ENCODE measurements around the gene PSMD8. TPM values are rescaled to one million over a fixed set of nuclear protein-coding genes. Genes with fewer than 3 reads are reported as not detected.
"Not testable (repeated sequence)": the region's sequence is repeated elsewhere in the genome, so short reads cannot be mapped to it uniquely, and the experiment has no call there.

Gene PSMD8
- total RNA-seq, 1 donor from 2014 or later = 121 TPM

- DNase-seq = no peak
Observed at GRCh38 chr19:38411041-38411712, 36.8 kb downstream of the PSMD8 start.

- DNase-seq = not testable (repeated sequence)
Observed at GRCh38 chr19:38411898-38412297, 37.5 kb downstream of the PSMD8 start.

DNA sequence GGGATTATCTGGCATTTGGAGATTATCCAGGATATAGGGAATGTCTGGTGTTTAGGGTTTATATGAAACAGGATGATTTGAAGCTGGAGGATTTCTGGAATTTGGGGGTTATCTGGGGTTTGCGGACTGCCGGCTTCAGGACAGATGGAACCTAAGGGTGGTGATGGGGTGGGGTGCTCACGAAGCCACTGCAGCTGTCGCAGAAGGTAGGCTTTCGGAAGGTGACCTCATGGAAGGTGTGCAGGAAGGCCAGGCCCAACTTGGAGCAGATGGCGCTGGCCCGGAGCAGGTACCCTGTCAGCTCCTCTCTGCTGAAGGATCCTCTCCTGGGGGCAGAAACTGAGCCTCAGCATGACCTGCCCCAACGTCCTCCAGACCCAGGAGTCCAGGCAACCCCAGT, 38.1 kb downstream of the PSMD8 start:
- no peak for DNase-seq

DNA sequence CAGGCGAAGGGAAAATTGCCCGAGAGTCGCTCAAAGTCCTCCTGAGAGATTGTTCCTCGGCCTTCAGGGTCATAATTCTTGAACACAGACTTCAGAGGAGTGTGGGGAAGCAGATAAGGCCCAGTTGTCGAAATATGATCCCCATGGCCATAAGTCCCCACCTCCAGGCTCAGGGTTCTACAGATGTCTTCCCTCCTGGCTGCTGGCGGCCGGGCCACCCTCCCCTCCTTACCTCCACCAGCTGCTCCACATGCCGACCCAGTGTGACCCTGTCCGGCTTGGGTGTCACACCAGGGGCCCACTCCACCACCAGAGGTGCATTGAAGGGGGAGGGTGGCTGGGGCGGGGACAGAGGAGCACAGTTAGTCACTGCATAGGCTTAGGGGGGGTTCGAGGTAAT, 38.6 kb downstream of the PSMD8 start:
- DNase-seq = no peak

GRCh38 chr19:38413416-38413815, 39.0 kb downstream of the PSMD8 start:
- no peak for DNase-seq

DNA sequence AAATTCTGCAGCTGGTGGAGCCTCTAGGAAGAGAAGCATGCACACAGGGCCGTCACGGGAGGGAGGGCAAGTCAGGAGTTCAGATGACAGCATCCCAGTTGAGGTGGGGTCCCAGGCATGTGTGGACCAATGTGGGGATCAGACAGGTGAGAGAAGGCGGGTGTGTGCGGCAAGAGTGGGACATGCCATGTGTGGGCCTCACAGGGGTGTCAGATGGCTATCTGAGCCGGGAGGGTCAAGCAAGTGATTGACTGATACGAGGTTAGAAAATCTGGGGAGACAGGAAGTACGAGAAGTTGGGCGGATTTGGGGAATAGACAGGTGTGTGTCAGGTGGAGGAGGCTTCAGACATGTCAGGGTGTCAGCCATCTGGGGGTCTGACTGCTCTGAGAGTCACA, 42.8 kb downstream of the PSMD8 start:
- DNase-seq = no peak

DNA sequence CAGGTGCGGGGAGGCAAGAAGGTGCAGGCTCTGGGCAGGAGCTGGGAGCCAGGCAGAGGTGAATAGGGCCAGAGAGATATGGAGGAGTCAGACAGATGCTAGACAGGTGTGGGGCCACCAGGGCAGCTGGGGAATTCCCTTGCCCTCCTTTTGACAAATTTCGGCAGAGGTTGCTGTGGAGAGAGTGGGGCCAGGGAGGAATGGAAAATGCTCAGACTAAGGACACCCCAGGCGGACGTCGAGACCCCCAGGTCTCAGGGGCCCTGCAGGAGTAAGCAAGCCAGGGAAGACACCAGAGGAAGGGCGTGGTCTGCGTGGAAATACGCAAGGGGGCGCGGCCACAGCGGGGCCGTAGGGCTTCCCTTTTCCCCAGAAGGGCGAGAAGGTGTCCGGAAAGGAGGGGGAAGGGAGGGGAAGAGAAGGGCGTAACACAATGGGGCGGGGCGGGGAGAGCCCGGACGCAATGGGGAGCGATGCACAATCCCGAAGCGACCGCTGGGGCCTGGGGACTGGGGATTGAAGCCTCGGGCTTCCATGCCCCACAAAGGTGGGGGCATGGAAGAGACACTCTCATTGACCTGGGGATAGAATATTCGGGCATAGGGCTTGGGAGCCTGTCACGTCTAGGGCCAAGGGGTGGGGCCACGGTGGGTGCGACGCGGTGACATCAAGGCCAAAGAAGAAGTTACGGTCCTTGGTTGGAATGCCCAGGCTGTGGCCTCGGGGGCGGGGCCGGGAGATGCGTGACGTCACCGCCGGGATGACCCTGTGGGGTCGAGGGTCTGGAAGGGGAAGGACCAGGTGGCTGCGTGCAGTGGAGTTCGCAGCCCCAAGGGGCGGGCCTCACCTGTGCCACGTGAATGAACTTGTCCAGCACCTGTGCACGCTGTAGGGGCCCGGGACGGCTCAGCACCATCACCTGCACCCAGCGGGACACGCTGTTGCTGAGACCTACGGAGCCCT, 43.5 kb downstream of the PSMD8 start:
- no peak for DNase-seq

- DNase-seq = no peak
Observed at GRCh38 chr19:38420935-38421334, 46.6 kb downstream of the PSMD8 start.

DNA sequence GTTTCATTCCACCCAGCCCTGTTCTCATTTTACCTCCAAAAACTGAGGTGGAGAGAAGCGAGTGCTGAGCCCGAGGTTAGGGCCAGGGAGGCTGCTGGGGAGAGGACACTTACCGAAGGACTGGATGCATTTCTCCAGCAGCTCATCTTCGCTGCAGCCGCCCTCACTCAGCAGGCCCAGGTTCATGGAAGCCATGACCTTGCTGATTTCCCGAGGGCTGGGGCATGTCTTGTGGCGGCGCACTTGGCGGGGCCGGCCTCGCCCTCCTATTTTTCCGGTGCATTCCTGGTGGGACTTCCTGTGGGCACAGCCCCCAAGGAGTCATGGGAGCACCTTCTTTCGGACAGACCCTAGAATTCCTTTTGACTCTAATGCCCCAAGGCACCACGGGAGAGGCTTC, 47.5 kb downstream of the PSMD8 start:
- no peak for DNase-seq

DNA sequence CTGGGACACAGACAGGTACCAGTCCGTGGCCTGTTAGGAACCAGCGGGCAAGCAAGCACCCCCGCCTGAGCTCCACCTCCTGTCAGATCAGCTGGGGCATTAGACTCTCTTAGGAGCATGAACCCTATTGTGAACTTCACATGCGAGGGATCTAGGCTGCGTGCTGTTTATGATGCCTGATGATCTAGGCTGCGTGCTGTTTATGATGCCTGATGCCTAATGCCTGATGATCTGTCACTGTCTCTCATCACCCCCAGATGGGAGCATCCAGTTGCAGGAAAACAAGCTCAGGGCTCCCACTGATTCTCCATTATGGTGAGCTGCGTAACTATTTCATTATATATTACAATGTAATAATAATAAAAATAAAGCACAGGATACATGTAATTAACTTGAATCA, 48.1 kb downstream of the PSMD8 start:
- DNase-seq = no peak

- no peak for DNase-seq
Observed at GRCh38 chr19:38424272-38424671, 49.9 kb downstream of the PSMD8 start.

DNA sequence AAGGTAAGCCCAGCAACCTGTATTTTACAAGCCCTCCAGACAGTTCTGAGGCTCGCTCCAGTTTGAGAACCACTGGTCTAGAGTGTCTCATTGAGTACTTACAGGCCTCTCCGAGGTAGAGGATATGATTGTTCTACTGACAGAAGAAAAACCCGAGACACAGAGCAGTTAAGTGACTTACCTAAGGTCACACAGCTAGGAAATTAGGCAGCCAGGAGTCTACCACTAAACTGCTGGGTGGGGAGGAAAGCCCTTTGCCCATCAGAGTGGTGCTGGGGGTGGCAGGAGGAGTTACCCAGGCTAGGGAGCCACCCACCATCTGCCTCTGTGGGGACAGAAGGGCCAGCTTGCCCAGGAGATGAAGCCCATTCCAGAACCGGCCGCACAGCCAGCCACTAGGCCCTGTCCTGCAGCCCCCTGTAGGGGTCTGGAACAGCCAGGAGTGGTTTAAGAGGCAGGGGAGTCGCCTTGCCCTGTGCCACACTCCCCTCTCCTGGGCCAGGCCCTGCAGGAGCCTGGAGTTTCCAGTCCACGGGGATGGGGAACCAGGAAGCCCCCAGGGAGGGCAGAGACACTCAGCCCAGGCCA, 50.9 kb downstream of the PSMD8 start:
- no peak for DNase-seq

DNA sequence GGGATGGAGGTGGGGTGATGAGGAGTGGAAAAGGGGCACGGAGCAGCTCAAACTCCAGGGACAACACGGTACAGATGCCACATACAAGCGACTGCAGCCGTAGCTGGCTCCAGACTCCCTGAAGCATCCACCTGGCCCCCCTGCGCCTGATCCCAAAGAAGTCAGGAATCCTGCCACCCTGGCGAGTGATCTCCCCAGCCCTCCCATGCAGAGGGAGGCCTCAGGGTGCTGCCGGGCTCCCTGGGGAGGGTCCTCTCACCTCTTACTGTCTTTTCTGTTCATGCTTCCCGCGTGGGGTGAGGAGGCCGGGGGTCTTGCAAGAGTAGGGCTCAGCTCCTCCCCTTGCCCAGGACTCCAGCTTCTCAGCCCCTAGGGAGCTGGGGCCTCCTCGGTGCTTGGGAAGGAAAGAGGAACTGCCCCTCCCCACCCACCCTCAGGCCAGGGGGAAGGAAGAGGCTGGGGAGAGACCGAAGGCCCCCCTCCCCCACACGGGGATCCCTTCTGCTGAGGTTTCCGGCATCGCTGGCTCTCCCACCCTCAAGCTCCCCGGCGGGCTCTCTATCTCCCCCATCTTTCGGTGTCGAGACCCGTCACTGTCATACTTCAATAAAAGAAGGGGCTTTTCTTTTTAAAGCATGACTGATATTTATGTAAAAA, 51.6 kb downstream of the PSMD8 start, which contains the start of gene RASGRP4:
Gene RASGRP4, minus strand, starts transcription at position 410 of the 657 bp plus-strand sequence. Its CDS starts 128 bp downstream, at position 282.
- DNase-seq = no peak

DNA sequence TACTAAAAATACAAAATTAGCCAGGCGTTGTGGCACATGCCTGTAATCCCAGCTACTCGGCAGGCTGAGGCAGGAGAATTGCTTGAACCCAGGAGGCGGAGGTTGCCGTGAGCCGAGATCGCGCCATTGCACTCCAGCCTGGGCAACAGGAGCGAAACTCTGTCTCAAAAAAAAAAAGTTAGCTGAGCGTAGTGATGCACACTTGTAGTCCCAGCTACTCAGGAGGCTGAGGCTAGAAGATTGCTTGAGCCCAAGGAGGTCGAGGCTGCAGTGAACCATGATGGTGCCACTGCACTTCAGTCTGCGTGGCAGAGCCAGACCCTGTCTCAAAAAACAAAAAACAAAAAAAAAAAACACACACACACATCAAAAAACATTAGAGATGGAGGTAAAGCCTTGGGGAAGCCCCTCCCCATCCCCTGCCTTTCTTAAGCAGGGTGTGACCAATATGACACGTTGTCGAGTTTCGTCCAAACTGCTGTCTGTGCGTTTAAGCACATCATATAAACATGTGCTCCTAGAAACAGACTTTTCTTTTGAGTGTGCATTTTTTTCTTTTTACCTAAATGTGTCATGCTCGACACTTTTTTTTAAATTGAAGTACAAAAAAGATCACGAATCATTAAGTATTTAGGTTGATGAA, 52.8 kb downstream of the PSMD8 start:
- DNase-seq = not testable (repeated sequence)

GRCh38 chr19:38429055-38429810, 54.9 kb downstream of the PSMD8 start:
- DNase-seq = no peak

DNA sequence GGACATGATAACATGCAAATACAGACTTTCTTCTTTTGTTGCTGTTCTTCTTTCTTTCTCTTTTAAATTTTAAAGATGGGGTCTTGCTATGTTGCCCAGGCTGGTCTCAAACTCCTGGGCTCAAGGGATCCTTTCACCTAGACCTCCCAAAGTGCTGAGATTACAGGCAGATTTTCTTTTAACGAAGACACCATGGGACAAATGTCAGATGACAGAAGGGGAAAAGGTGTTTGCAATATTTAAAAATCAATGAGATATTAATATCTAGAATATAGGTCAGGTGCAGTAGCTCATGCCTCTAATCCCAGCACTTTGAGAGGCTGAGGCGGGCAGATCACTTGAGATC, 55.4 kb downstream of the PSMD8 start:
- DNase-seq = no peak

DNA sequence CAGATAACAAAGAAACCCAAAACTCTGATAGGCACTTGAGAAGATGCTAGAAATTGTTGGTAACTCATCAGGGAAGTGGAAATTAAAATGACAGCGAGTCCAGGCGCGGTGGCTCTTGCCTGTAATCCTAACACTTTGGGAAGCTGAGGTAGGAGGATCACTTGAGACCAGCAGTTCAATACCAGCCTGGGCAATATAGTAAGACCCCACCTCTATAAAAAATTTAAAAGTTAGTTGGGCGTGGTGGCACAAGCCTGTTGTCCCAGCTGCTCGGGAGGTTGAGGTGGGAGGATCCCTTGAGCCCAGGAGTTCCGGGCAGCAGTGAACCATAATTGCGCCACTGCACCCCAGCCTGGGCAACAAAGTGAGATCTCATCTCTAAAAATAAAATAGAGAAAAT, 56.6 kb downstream of the PSMD8 start:
- no peak for DNase-seq

- no peak for DNase-seq
Observed at GRCh38 chr19:38433268-38433733, 58.9 kb downstream of the PSMD8 start, which contains the start of gene RYR1. Gene RYR1, plus strand, starts transcription at chr19:38433691. Its CDS starts 139 bp downstream, at chr19:38433830.

Data from skin of body (tissue), 2 donors.